ENCODE measurements around the gene THSD4. TPM values are rescaled to one million over a fixed set of nuclear protein-coding genes. Genes with fewer than 3 reads are reported as not detected.
"Not testable (repeated sequence)": the region's sequence is repeated elsewhere in the genome, so short reads cannot be mapped to it uniquely, and the experiment has no call there.

THSD4 gene
- total RNA-seq, 1 experiment from 2014 or later: 65.4 TPM

- ChIA-PET POLR2A (no interaction called here), CTCF (no interaction called here)
- intact Hi-C loops (cut with micrococcal nuclease; ENCODE audit: unreplicated experiment): no loop called here
- Histone ChIP-seq H3K4me3 (ENCODE audit: low read depth in 2 of 2, low read length in 2 of 2) (no peak overlapping the region), H3K27ac (ENCODE audit: low read length) (no peak overlapping the region), H3K36me3 (ENCODE audit: control insufficient read depth, insufficient read depth, low read length) (no peaks in the 10 kb centered on the region), H3K4me1 (ENCODE audit: control insufficient read depth, insufficient read depth, low read length) (no peaks in the 10 kb centered on the region), H3K9me3 (ENCODE audit: control insufficient read depth, insufficient read depth, low read depth, low read length) (no peaks in the 10 kb centered on the region), H3K27me3 (ENCODE audit: control insufficient read depth, insufficient read depth, low read length) (no peaks in the 10 kb centered on the region)
- ATAC-seq (no peak), DNase-seq (ENCODE audit: low read depth, low spot score) (no peak)
- TF ChIP-seq TCF7L2 (IDR thresholded peaks at IDR 0.05; ENCODE audit: low read depth, low read length): no peak
- in situ Hi-C loops (cut with HindIII; ENCODE audit: low pct_unique_long_range_greater_than_20kb, low sequenced_read_pairs): no loop called here
- BruUV-seq (replicated peaks): no TSS peak
Measured at GRCh38 chr15:71723344-71723743, 608.1 kb downstream of the THSD4 start.

- H3K27me3 ChIP-seq (ENCODE audit: control insufficient read depth, insufficient read depth, low read length); intact Hi-C loops (cut with micrococcal nuclease; ENCODE audit: unreplicated experiment); H3K9me3 ChIP-seq (ENCODE audit: control insufficient read depth, insufficient read depth, low read depth, low read length); DNase-seq (ENCODE audit: low read depth, low spot score); in situ Hi-C loops (cut with HindIII; ENCODE audit: low pct_unique_long_range_greater_than_20kb, low sequenced_read_pairs); H3K4me1 ChIP-seq (ENCODE audit: control insufficient read depth, insufficient read depth, low read length); POLR2A ChIA-PET; ATAC-seq; H3K4me3 ChIP-seq (ENCODE audit: low read depth in 2 of 2, low read length in 2 of 2); H3K36me3 ChIP-seq (ENCODE audit: control insufficient read depth, insufficient read depth, low read length); H3K27ac ChIP-seq (ENCODE audit: low read length); CTCF ChIA-PET: not testable (repeated sequence)
- TSS peak; percentile 56 for BruUV-seq (replicated peaks)
Measured at GRCh38 chr15:71725207-71725955, 610.1 kb downstream of the THSD4 start.

GRCh38 chr15:71728881-71729280, 613.6 kb downstream of the THSD4 start:
- Histone ChIP-seq H3K9me3 (ENCODE audit: control insufficient read depth, insufficient read depth, low read depth, low read length) (no peaks in the 10 kb centered on the region), H3K27ac (ENCODE audit: low read length) (no peak overlapping the region), H3K4me3 (ENCODE audit: low read depth in 2 of 2, low read length in 2 of 2) (no peak overlapping the region), H3K36me3 (ENCODE audit: control insufficient read depth, insufficient read depth, low read length) (no peaks in the 10 kb centered on the region), H3K27me3 (ENCODE audit: control insufficient read depth, insufficient read depth, low read length) (no peaks in the 10 kb centered on the region), H3K4me1 (ENCODE audit: control insufficient read depth, insufficient read depth, low read length) (no peaks in the 10 kb centered on the region)
- ATAC-seq: no peak
- intact Hi-C loops (cut with micrococcal nuclease; ENCODE audit: unreplicated experiment): no loop called here
- no peak for DNase-seq (ENCODE audit: low read depth, low spot score)
- in situ Hi-C loops (cut with HindIII; ENCODE audit: low pct_unique_long_range_greater_than_20kb, low sequenced_read_pairs): no loop called here
- ChIA-PET POLR2A (no interaction called here), CTCF (no interaction called here)
- BruUV-seq (replicated peaks): no TSS peak
- TF ChIP-seq TCF7L2 (IDR thresholded peaks at IDR 0.05; ENCODE audit: low read depth, low read length): no peak
- TF ChIP-seq SIN3A (IDR thresholded peaks at IDR 0.05; ENCODE audit: borderline replicate concordance, insufficient read depth, low read depth, low read length): no peak

- TF ChIP-seq TCF7L2 (IDR thresholded peaks at IDR 0.05; ENCODE audit: low read depth, low read length): no peak
- no peak for TF ChIP-seq POLR2AphosphoS5 (IDR thresholded peaks at IDR 0.05; ENCODE audit: low read depth, low read length)
- TF ChIP-seq SIN3A (IDR thresholded peaks at IDR 0.05; ENCODE audit: borderline replicate concordance, insufficient read depth, low read depth, low read length): no peak
- no peak for TF ChIP-seq CTCF (IDR thresholded peaks at IDR 0.05)
- no peak for TF ChIP-seq REST (IDR thresholded peaks at IDR 0.05; ENCODE audit: insufficient read depth in 1 of 2, low read depth in 2 of 2, low read length in 1 of 2)
- ATAC-seq (no peak), DNase-seq (ENCODE audit: low read depth, low spot score) (no peak)
- no peak overlapping the region for H3K27ac ChIP-seq (ENCODE audit: low read length)
- no peaks in the 10 kb centered on the region for H3K9me3 ChIP-seq (ENCODE audit: control insufficient read depth, insufficient read depth, low read depth, low read length)
- ChIA-PET CTCF (interaction anchor here (1.5 kb wide), 1 partner anchor 37 kb away, joined by 3 read pairs; no protein-coding TSS in a partner anchor), POLR2A (no interaction called here)
- H3K36me3 ChIP-seq (ENCODE audit: control insufficient read depth, insufficient read depth, low read length): no peaks in the 10 kb centered on the region
- in situ Hi-C loops (cut with HindIII; ENCODE audit: low pct_unique_long_range_greater_than_20kb, low sequenced_read_pairs) (no loop called here), intact Hi-C loops (cut with micrococcal nuclease; ENCODE audit: unreplicated experiment) (no loop called here)
- H3K4me3 ChIP-seq (ENCODE audit: low read depth in 2 of 2, low read length in 2 of 2): no peak overlapping the region
- no peaks in the 10 kb centered on the region for H3K4me1 ChIP-seq (ENCODE audit: control insufficient read depth, insufficient read depth, low read length)
- no peaks in the 10 kb centered on the region for H3K27me3 ChIP-seq (ENCODE audit: control insufficient read depth, insufficient read depth, low read length)
- BruUV-seq (replicated peaks): no TSS peak
Measured at GRCh38 chr15:71729319-71729718, 614.0 kb downstream of the THSD4 start.
